GM19238 (cell line): Measurements from ENCODE around the gene RAB30.
"Not testable (repeated sequence)": the region's sequence is repeated elsewhere in the genome, so short reads cannot be mapped to it uniquely, and the experiment has no call there.

ENCODE experiments used
- DNase-seq: peaks from one replicate; pipeline ENCODE4 v3.0.0; 2011; ENCODE audit warnings: low spot score; ENCODE audit not compliant: insufficient read length

The RAB30 gene

GRCh38 chr11:82988936-82989627 lies 82.6 kb downstream of the RAB30 start:
- no peak for DNase-seq

GRCh38 chr11:82987997-82988396 lies 83.7 kb downstream of the RAB30 start:
- no peak for DNase-seq

GRCh38 chr11:82986446-82986845 lies 85.3 kb downstream of the RAB30 start:
- DNase-seq, result no peak

- no peak for DNase-seq
Observed at GRCh38 chr11:82981852-82982251, 89.8 kb downstream of the RAB30 start.

GRCh38 chr11:82980947-82981346 lies 90.8 kb downstream of the RAB30 start:
- no peak for DNase-seq

GRCh38 chr11:82980292-82980691 lies 91.4 kb downstream of the RAB30 start:
- no peak for DNase-seq

GRCh38 chr11:82979824-82980223 lies 91.9 kb downstream of the RAB30 start:
- no peak for DNase-seq

- DNase-seq, result no peak
Observed at GRCh38 chr11:82978422-82979099, 93.1 kb downstream of the RAB30 start.

GRCh38 chr11:82976786-82977185 lies 94.9 kb downstream of the RAB30 start:
- DNase-seq, result no peak

- no peak for DNase-seq
Observed at GRCh38 chr11:82975882-82976281, 95.8 kb downstream of the RAB30 start.

- DNase-seq, result no peak
Observed at GRCh38 chr11:82974851-82975250, 96.8 kb downstream of the RAB30 start.

- DNase-seq, result no peak
Observed at GRCh38 chr11:82974135-82974534, 97.6 kb downstream of the RAB30 start.

- no peak for DNase-seq
Observed at GRCh38 chr11:82972103-82972502, 99.6 kb downstream of the RAB30 start.

- DNase-seq, result not testable (repeated sequence)
Observed at GRCh38 chr11:82971519-82971946, 100.2 kb downstream of the RAB30 start.

- not testable (repeated sequence) for DNase-seq
Observed at GRCh38 chr11:82970507-82971083, 101.1 kb downstream of the RAB30 start.

GRCh38 chr11:82969811-82970210 lies 101.9 kb downstream of the RAB30 start:
- DNase-seq, result peak; percentile 25

GRCh38 chr11:82967381-82967780 lies 104.3 kb downstream of the RAB30 start:
- DNase-seq, result no peak

- not testable (repeated sequence) for DNase-seq
Observed at GRCh38 chr11:82962021-82962420, 109.7 kb downstream of the RAB30 start.

GRCh38 chr11:82960779-82961143 lies 110.9 kb downstream of the RAB30 start:
- no peak for DNase-seq

GRCh38 chr11:82959987-82960778 lies 111.5 kb downstream of the RAB30 start:
- no peak for DNase-seq

- not testable (repeated sequence) for DNase-seq
Observed at GRCh38 chr11:82955736-82956453, 115.8 kb downstream of the RAB30 start.
